HepG2 (cell line): ENCODE measurements around the gene ABT1. TPM values are rescaled to one million over a fixed set of nuclear protein-coding genes. Genes with fewer than 3 reads are reported as not detected.

Experiments used
- BCL6 ChIP-seq: IDR thresholded peaks from 2 replicates; pipeline ENCODE4 v1.6.1; 2016; ENCODE audit warnings: missing genetic modification reagents, missing compliant biosample characterization
- DPF2 ChIP-seq: sonication (generic); formaldehyde crosslinking; IDR thresholded peaks from 2 replicates; pipeline ENCODE4 v1.4.0; 2020; ENCODE audit warnings: mild to moderate bottlenecking, low read depth, missing genetic modification reagents, borderline replicate concordance
- DZIP1 ChIP-seq: sonication (generic); formaldehyde crosslinking; IDR thresholded peaks from 2 replicates; pipeline ENCODE4 v1.5.0; 2020; ENCODE audit warnings: mild to moderate bottlenecking, missing genetic modification reagents
- FOSL2 ChIP-seq: sonication (generic); formaldehyde crosslinking; IDR thresholded peaks from 2 replicates; pipeline ENCODE4 v1.4.0; 2020; ENCODE audit warnings: missing genetic modification reagents
- SMAD9 ChIP-seq: sonication (generic); formaldehyde crosslinking; IDR thresholded peaks from 2 replicates; pipeline ENCODE4 v1.5.1; 2020; ENCODE audit warnings: mild to moderate bottlenecking, missing genetic modification reagents
- THAP11 ChIP-seq: IDR thresholded peaks from 2 replicates; pipeline ENCODE4 v1.6.1; 2016; ENCODE audit warnings: missing biosample characterization, missing genetic modification reagents
- THAP8 ChIP-seq: sonication (generic); formaldehyde crosslinking; IDR thresholded peaks from 2 replicates; pipeline ENCODE4 v1.5.1; 2020; ENCODE audit warnings: missing genetic modification reagents, mild to moderate bottlenecking, borderline replicate concordance
- U2AF2 ChIP-seq: fragments of 200-400 bp; formaldehyde crosslinking; IDR thresholded peaks from 2 replicates; pipeline ENCODE4 v1.6.1; 2017; ENCODE audit warnings: low read depth, mild to moderate bottlenecking, low read length
- ZBED4 ChIP-seq: sonication (generic); formaldehyde crosslinking; IDR thresholded peaks from 2 replicates; pipeline ENCODE4 v1.4.0; 2020; ENCODE audit warnings: missing genetic modification reagents, borderline replicate concordance
- ZFP36L1 ChIP-seq: sonication (generic); formaldehyde crosslinking; IDR thresholded peaks from 2 replicates; pipeline ENCODE4 v1.8.0; 2022; ENCODE audit warnings: mild to moderate bottlenecking, missing genetic modification reagents, moderate library complexity
- ZFP62 ChIP-seq: sonication (generic); formaldehyde crosslinking; IDR thresholded peaks from 2 replicates; pipeline ENCODE4 v1.4.0; 2020; ENCODE audit warnings: missing genetic modification reagents
- ZNF24 ChIP-seq: fragments of 450-650 bp; IDR thresholded peaks from 2 replicates; pipeline ENCODE4 v1.6.1; 2017; ENCODE audit warnings: antibody characterized with exemption, mild to moderate bottlenecking
- ZNF335 ChIP-seq: sonication (generic); formaldehyde crosslinking; IDR thresholded peaks from 2 replicates; pipeline ENCODE4 v1.4.0; 2020; ENCODE audit warnings: missing genetic modification reagents
- ZNF430 ChIP-seq: sonication (generic); formaldehyde crosslinking; IDR thresholded peaks from 2 replicates; pipeline ENCODE4 v1.9.0; 2021; ENCODE audit warnings: mild to moderate bottlenecking, missing genetic modification reagents
- ZNF773 ChIP-seq: sonication (generic); formaldehyde crosslinking; IDR thresholded peaks from 2 replicates; pipeline ENCODE4 v1.4.0; 2020; ENCODE audit warnings: missing genetic modification reagents, borderline replicate concordance
- ZSCAN31 ChIP-seq: sonication (generic); formaldehyde crosslinking; IDR thresholded peaks from 2 replicates; pipeline ENCODE4 v1.5.0; 2020; ENCODE audit warnings: low read depth, mild to moderate bottlenecking, missing genetic modification reagents
- ZSCAN9 ChIP-seq: IDR thresholded peaks from 2 replicates; pipeline ENCODE4 v1.6.1; 2016; ENCODE audit warnings: borderline replicate concordance
- polyA plus RNA-seq, 8 experiments: library from polyadenylated mRNA; depleted of rRNA in 3 of 8; stranded (reverse) in 7 of 8; unstranded in 1 of 8; fragments of >200 nt; fragmentation: Illumina TruSeq in 4 of 8; extraction: Trizol in 4 of 8; gene quantifications; 2 replicates each; pipeline versions ENCODE4 v1.2.1 to v1.2.3, GENCODE V29; 2011 to 2016; ENCODE audit warnings: low read depth in 4 of 8, missing spikeins in 1 of 8, mixed read lengths in 1 of 8; ENCODE audit not compliant: insufficient read depth in 1 of 8
- total RNA-seq, 5 experiments: library from RNA; depleted of rRNA; stranded (reverse); fragments of >200 nt; fragmentation: Illumina TruSeq; extraction: Trizol; gene quantifications; 2 replicates each; pipeline ENCODE4 v1.2.3, GENCODE V29; 2016; ENCODE audit warnings: low read depth in 1 of 5
- TF ChIP-seq, protein P1 (sequence below): IDR thresholded peaks from 2 replicates; pipeline ENCODE4 v1.6.1; 2016; ENCODE audit warnings: control low read depth
- TF ChIP-seq, protein P2 (sequence below): sonication (generic); formaldehyde crosslinking; IDR thresholded peaks from 2 replicates; pipeline ENCODE4 v1.4.0; 2020; ENCODE audit warnings: missing genetic modification reagents
- TF ChIP-seq, protein P3 (sequence below): IDR thresholded peaks from 2 replicates; pipeline ENCODE4 v1.6.1; 2016; ENCODE audit warnings: low read depth, borderline replicate concordance

ABT1 gene
- total and polyA plus RNA-seq, 2 of the 13 experiments (the other 11 are each of a cell fraction or from before 2014, with no cell fraction given) = 38.4 TPM

DNA sequence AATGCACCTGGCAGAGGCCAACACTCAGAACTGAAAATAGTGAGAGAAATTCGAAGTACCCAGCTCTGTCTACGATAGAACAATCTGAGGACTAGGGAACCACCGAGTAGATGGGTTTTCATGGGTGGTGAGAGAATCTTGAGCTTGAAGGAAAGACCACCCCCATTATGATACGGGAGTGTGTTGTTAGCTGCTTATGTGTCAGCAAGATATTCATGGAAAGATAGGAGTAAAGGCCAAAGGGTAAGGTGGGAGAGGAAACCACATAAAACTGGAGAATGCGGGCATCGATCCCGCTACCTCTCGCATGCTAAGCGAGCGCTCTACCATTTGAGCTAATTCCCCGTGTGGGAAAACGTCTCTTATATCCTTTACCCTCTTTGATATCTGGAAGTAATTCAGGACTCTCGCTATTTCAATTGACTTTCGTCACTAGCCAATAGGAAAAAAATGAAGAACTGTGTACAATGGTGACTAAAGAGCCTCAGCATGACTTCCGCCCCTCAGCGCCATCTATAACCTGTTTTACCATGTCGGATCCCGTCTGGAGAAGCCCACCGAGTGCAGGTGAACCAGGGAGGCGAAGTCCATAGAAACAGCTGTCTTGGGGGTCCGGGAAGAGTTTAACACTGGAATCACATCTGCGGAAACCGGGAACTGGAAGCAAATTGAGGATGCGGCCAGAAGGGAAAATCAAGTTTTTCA is 25.0 kb upstream of the ABT1 start (continued):
- no peak; the same call in 1 of the 2 replicates for TF ChIP-seq DZIP1 (CRISPR knock-in tag)
- TF ChIP-seq, protein P1, sequence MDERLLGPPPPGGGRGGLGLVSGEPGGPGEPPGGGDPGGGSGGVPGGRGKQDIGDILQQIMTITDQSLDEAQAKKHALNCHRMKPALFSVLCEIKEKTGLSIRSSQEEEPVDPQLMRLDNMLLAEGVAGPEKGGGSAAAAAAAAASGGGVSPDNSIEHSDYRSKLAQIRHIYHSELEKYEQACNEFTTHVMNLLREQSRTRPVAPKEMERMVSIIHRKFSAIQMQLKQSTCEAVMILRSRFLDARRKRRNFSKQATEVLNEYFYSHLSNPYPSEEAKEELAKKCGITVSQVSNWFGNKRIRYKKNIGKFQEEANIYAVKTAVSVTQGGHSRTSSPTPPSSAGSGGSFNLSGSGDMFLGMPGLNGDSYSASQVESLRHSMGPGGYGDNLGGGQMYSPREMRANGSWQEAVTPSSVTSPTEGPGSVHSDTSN = no peak
- no peak for TF ChIP-seq THAP8 (CRISPR knock-in tag)
- TF ChIP-seq ZBED4 = peak; percentile 56
- peak; percentile 51; the same call in 1 of the 2 replicates for TF ChIP-seq ZSCAN31
- TF ChIP-seq ZFP36L1 (CRISPR knock-in tag) = 0 out of 2 replicates have a peak, but pooled peaks have one; percentile 42
- TF ChIP-seq THAP11 (CRISPR knock-in tag) = peak; percentile 79
- TF ChIP-seq ZNF430 (CRISPR knock-in tag) = peak; percentile 69
- TF ChIP-seq ZSCAN9 (CRISPR knock-in tag) = peak; percentile 94
- TF ChIP-seq BCL6 = peak; percentile 90
- TF ChIP-seq, protein P2, sequence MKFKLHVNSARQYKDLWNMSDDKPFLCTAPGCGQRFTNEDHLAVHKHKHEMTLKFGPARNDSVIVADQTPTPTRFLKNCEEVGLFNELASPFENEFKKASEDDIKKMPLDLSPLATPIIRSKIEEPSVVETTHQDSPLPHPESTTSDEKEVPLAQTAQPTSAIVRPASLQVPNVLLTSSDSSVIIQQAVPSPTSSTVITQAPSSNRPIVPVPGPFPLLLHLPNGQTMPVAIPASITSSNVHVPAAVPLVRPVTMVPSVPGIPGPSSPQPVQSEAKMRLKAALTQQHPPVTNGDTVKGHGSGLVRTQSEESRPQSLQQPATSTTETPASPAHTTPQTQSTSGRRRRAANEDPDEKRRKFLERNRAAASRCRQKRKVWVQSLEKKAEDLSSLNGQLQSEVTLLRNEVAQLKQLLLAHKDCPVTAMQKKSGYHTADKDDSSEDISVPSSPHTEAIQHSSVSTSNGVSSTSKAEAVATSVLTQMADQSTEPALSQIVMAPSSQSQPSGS (CRISPR knock-in tag) = peak; percentile 92
- no peak for TF ChIP-seq ZFP62 (CRISPR knock-in tag)
- TF ChIP-seq, protein P3, sequence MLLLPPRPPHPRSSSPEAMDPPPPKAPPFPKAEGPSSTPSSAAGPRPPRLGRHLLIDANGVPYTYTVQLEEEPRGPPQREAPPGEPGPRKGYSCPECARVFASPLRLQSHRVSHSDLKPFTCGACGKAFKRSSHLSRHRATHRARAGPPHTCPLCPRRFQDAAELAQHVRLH (CRISPR knock-in tag) = peak; percentile 98
- no peak for TF ChIP-seq DPF2 (CRISPR knock-in tag)
- peak; percentile 98 for TF ChIP-seq ZNF24
- TF ChIP-seq ZNF335 = peak; percentile 74; the same call in 1 of the 2 replicates
- TF ChIP-seq ZNF773 (CRISPR knock-in tag) = no peak
- peak; percentile 79 for TF ChIP-seq FOSL2 (CRISPR knock-in tag)
- 0 out of 2 replicates have a peak, but pooled peaks have one; percentile 85 for TF ChIP-seq SMAD9
- TF ChIP-seq U2AF2 = no peak
